T-helper 2 cell treated with Interferon-gamma antibody and Interleukin-4, amounts not matched to agents 5 μg/mL and 100 μg/mL, for 36 hours (primary cell): Measurements from ENCODE around the gene DNAH7.

Experiments
- DNase-seq: peaks from one replicate; pipeline ENCODE4 v3.0.0; 2021; ENCODE audit warnings: low spot score
- H3K27ac Mint-ChIP-seq: one replicate; pipeline ENCODE4 v1.8.0; 2021; ENCODE audit warnings: mild to moderate bottlenecking, mixed read lengths
- H3K27me3 Mint-ChIP-seq: one replicate; pipeline ENCODE4 v1.8.0; 2021; ENCODE audit warnings: low read depth, mixed read lengths
- H3K36me3 Mint-ChIP-seq: one replicate; pipeline ENCODE4 v1.8.0; 2021; ENCODE audit warnings: low read depth, mixed read lengths
- H3K4me1 Mint-ChIP-seq: one replicate; pipeline ENCODE4 v1.8.0; 2021; ENCODE audit warnings: low read depth, mixed read lengths
- H3K4me3 Mint-ChIP-seq: one replicate; pipeline ENCODE4 v1.8.0; 2022; ENCODE audit warnings: mild to moderate bottlenecking, moderate library complexity, mixed read lengths
- H3K9me3 Mint-ChIP-seq: one replicate; pipeline ENCODE4 v1.8.0; 2021; ENCODE audit warnings: mixed read lengths

DNAH7 gene

GRCh38 chr2:196063773-196064172 is 4.9 kb downstream of the DNAH7 start:
- Mint-ChIP-seq H3K27me3 (peaks cover 24% of the 10 kb centered on the region), H3K27ac (no peak overlapping the region), H3K36me3 (no peaks in the 10 kb centered on the region)

DNA sequence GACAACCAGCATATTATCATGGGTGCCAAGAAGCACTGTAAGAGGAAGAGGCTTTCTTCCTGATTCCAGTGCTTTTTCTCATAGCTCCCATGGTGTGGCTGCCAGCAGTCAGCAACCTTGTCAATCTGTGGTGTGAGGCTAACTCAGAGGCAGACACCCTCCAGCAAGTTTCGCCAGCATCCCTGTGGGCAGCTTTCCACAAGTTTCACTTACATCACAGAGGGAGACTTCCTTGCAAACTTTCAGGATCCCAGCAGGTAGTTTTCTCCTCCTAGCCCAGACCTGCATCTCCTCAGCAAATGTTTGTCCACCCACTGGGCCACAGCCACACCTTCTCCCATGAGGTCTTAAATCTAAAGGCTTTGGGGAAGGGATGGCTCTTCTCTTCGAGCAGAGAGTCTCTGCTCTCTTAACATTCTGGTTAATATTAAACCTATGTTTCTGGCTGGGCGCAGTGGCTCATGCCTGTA is 9.1 kb downstream of the DNAH7 start:
- no peak overlapping the region for H3K4me3 Mint-ChIP-seq
- DNase-seq = no peak
- H3K27me3 Mint-ChIP-seq = peaks cover 13% of the 10 kb centered on the region
- H3K4me1 Mint-ChIP-seq = no peaks in the 10 kb centered on the region
- no peaks in the 10 kb centered on the region for H3K36me3 Mint-ChIP-seq
- H3K9me3 Mint-ChIP-seq = no peaks in the 10 kb centered on the region
- no peak overlapping the region for H3K27ac Mint-ChIP-seq

More at GRCh38 chr2:196063773-196064172, 4.9 kb downstream of the DNAH7 start:
- no peak overlapping the region for H3K4me3 Mint-ChIP-seq
- H3K4me1 Mint-ChIP-seq = peaks cover 8% of the 10 kb centered on the region
- H3K9me3 Mint-ChIP-seq = no peaks in the 10 kb centered on the region
- DNase-seq = no peak

- H3K9me3 Mint-ChIP-seq = no peaks in the 10 kb centered on the region
- H3K4me1 Mint-ChIP-seq = no peaks in the 10 kb centered on the region
- H3K4me3 Mint-ChIP-seq = no peak overlapping the region
- peaks cover 5% of the 10 kb centered on the region for H3K27me3 Mint-ChIP-seq
- DNase-seq = no peak
- H3K27ac Mint-ChIP-seq = no peak overlapping the region
- H3K36me3 Mint-ChIP-seq = no peaks in the 10 kb centered on the region
Measured at GRCh38 chr2:196054631-196055030, 14.0 kb downstream of the DNAH7 start.

DNA sequence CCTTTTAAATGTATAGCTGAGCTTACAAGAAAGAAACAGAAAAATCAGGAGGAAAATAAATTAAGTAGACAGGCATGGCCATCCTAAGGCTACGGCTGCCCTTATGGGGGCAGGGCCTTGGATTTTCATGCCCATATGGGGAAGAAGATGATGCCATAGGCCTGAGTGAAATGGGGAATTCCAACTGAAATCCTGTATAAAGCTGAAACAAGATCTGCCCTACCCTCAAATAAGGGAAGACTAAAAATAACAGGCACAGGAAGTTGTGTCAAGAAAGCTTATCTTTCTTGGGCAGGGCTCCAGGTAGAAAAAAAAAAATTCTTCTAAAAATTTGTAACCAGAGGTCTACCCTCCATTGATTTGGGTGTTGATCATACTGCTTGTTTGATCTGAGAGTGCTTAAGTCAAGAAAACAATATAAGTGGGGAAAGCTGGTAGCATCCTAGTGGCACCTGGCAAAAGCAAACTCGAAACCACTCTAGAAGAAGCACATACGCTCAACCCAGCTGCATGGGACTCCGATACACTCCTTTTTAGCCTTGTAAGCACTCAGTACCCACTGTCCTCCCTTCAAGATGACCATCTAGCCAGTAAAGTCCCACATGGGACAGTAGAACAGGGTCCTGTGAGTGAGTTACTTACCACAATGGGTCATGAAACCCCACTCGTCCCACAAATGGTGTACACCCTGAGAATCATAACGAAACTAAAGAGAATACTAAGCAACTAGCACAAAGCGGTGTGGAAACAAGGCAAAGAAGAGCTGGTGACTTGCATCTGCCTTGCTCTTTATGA is 22.3 kb downstream of the DNAH7 start:
- Mint-ChIP-seq H3K27me3 (peaks cover 15% of the 10 kb centered on the region), H3K4me3 (no peak overlapping the region), H3K36me3 (no peaks in the 10 kb centered on the region), H3K9me3 (no peaks in the 10 kb centered on the region), H3K4me1 (peaks cover 3% of the 10 kb centered on the region), H3K27ac (no peak overlapping the region)
- DNase-seq = no peak

DNA sequence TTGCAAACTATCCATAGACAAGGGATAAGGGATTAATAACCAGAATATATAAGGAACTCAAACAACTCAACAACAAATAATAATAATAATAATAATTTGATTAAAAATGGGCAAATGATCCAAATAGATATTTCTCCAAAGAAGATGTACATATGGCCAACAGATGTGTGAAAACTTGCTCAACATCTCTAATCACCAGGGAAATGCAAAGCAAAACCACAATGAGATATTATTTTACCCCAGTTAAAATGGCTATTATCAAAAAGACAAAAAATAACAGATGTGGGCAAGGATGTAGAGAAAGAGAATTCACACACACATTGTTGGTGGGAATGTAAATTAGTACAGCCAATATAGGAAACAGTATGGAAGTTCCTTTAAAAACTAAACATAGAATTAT is 26.9 kb downstream of the DNAH7 start:
- Mint-ChIP-seq H3K36me3 (no peaks in the 10 kb centered on the region), H3K4me3 (no peak overlapping the region), H3K27me3 (peaks cover 9% of the 10 kb centered on the region), H3K9me3 (peaks cover 13% of the 10 kb centered on the region), H3K27ac (no peak overlapping the region), H3K4me1 (peaks cover 3% of the 10 kb centered on the region)
- no peak for DNase-seq

GRCh38 chr2:196040218-196040617 is 28.4 kb downstream of the DNAH7 start:
- peaks cover 7% of the 10 kb centered on the region for H3K27me3 Mint-ChIP-seq

DNA sequence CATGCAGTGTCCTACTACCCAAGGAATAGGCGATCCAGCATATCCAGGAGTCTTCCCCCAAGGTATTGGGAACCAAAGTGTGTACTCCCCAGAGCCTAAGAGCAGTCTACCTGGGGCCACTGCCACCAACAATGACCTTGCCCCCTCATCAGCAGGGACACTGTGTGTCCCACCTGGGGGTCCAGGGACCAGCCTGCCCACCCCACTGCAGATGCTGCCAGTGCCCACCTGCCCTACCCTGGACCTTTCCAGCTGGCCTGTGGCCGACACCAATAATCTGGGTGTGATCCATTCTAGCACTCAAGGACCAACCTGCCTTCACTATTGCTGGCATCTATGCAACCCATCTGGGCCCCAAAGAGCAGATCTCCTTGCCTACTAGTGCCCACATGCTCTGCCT is 32.2 kb downstream of the DNAH7 start:
- Mint-ChIP-seq H3K36me3 (no peaks in the 10 kb centered on the region), H3K27ac (no peak overlapping the region), H3K4me3 (no peak overlapping the region), H3K4me1 (no peaks in the 10 kb centered on the region), H3K9me3 (peaks cover 13% of the 10 kb centered on the region), H3K27me3 (no peaks in the 10 kb centered on the region)
- DNase-seq = no peak

More at GRCh38 chr2:196040218-196040617, 28.4 kb downstream of the DNAH7 start:
- H3K4me3 Mint-ChIP-seq = no peak overlapping the region
- no peak overlapping the region for H3K27ac Mint-ChIP-seq
- peaks cover 13% of the 10 kb centered on the region for H3K9me3 Mint-ChIP-seq
- DNase-seq = no peak
- no peaks in the 10 kb centered on the region for H3K36me3 Mint-ChIP-seq
- H3K4me1 Mint-ChIP-seq = no peaks in the 10 kb centered on the region

DNA sequence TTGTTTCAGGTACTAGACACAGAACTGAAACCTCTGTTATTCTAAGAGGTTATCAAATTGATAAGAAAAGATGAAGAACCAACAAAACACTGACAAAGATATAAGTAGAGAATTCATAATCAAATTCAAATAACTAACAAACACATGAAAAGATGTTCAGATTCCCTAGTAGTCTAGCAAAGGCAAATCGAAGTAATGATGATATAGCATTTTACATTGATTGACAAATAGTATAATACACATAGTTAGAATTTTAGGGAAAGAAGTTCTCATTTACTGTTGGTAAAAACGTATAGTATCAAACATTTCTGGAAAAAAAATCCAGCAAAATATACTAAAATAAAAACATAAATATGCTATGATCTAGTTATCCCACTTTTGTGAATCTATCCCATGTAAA is 50.6 kb downstream of the DNAH7 start:
- H3K4me3 Mint-ChIP-seq = no peak overlapping the region
- H3K4me1 Mint-ChIP-seq = no peaks in the 10 kb centered on the region
- DNase-seq = no peak
- H3K27me3 Mint-ChIP-seq = peaks cover 2% of the 10 kb centered on the region
- no peaks in the 10 kb centered on the region for H3K9me3 Mint-ChIP-seq
- no peaks in the 10 kb centered on the region for H3K36me3 Mint-ChIP-seq
- H3K27ac Mint-ChIP-seq = no peak overlapping the region

- H3K27ac Mint-ChIP-seq = no peak overlapping the region
- no peaks in the 10 kb centered on the region for H3K4me1 Mint-ChIP-seq
- H3K9me3 Mint-ChIP-seq = no peaks in the 10 kb centered on the region
- no peak overlapping the region for H3K4me3 Mint-ChIP-seq
- DNase-seq = no peak
- H3K27me3 Mint-ChIP-seq = peaks cover 2% of the 10 kb centered on the region
- H3K36me3 Mint-ChIP-seq = no peaks in the 10 kb centered on the region
Measured at GRCh38 chr2:196012314-196012713, 56.3 kb downstream of the DNAH7 start.

DNA sequence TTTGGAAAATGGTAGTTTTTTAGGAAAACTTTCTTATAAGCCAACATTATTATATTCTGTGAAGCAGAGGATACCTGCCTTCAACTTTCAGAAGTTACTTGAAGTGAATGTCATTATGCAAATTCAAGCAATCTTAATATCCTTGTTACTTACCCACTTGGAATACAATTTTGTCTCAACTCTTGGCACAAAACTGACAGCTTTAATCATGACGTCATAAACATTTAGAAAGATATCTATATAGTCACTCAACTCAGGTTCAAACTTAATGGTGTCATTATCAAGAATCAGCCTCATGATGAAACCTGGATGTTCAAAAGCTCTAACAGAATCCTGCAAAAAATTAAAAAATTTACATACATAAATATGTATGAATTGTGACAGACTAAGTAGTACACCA is 68.1 kb downstream of the DNAH7 start:
- no peaks in the 10 kb centered on the region for H3K27me3 Mint-ChIP-seq
- H3K4me3 Mint-ChIP-seq = no peak overlapping the region
- H3K4me1 Mint-ChIP-seq = peaks cover 1% of the 10 kb centered on the region
- H3K36me3 Mint-ChIP-seq = no peaks in the 10 kb centered on the region
- DNase-seq = no peak
- H3K27ac Mint-ChIP-seq = no peak overlapping the region
- no peaks in the 10 kb centered on the region for H3K9me3 Mint-ChIP-seq

GRCh38 chr2:195998070-195998469 is 70.6 kb downstream of the DNAH7 start:
- no peak overlapping the region for H3K27ac Mint-ChIP-seq
- H3K9me3 Mint-ChIP-seq = no peaks in the 10 kb centered on the region
- H3K4me1 Mint-ChIP-seq = peaks cover 1% of the 10 kb centered on the region
- no peaks in the 10 kb centered on the region for H3K27me3 Mint-ChIP-seq
- no peaks in the 10 kb centered on the region for H3K36me3 Mint-ChIP-seq
- H3K4me3 Mint-ChIP-seq = no peak overlapping the region
- no peak for DNase-seq

DNA sequence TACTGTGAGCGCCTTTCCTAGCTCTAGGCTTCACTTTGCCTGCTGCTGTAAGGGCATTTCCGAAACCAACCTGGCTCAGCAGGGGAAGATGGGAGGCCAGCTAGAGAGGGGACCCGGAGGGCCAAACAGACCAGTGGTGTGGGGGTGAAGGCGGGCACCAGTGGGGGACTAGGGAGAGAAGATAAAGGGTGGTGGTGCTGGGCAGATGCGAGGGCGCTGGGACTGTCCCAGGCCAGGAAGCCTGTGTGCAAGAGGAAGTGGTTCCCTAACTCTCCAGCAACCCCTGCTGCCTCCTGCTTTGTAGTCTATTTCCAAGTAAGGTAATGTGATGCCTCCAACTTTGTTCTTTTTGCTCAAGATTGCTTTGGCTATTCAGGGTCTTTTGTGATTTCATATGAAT is 73.1 kb downstream of the DNAH7 start:
- Mint-ChIP-seq H3K4me1 (peaks cover 1% of the 10 kb centered on the region), H3K27me3 (no peaks in the 10 kb centered on the region), H3K4me3 (no peak overlapping the region), H3K36me3 (no peaks in the 10 kb centered on the region), H3K9me3 (no peaks in the 10 kb centered on the region), H3K27ac (no peak overlapping the region)
- DNase-seq = no peak

DNA sequence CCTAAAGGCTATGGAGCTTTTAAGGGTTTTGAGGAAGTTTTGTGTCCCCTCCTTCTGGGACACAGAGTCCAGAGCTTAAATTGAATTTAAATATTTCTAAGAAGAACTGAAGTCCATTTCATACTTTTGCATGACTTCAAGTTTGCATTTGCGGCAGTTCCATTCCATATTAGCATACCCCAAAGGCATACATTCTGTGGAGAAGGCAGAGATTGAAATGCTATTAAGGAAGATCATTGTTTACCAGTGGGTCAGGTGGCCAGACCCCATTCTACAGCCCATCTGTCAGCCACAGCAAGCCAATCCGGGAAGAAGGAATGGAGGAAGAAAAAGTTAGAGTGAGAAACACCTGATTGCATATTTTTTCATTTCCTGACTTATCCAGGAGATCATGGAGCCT is 75.0 kb downstream of the DNAH7 start:
- H3K27ac Mint-ChIP-seq = no peak overlapping the region
- no peaks in the 10 kb centered on the region for H3K9me3 Mint-ChIP-seq
- no peak for DNase-seq
- H3K27me3 Mint-ChIP-seq = no peaks in the 10 kb centered on the region
- no peaks in the 10 kb centered on the region for H3K36me3 Mint-ChIP-seq
- H3K4me1 Mint-ChIP-seq = peaks cover 1% of the 10 kb centered on the region
- no peak overlapping the region for H3K4me3 Mint-ChIP-seq

- Mint-ChIP-seq H3K27ac (no peak overlapping the region), H3K9me3 (no peaks in the 10 kb centered on the region), H3K4me1 (no peaks in the 10 kb centered on the region), H3K4me3 (no peak overlapping the region), H3K36me3 (no peaks in the 10 kb centered on the region), H3K27me3 (no peaks in the 10 kb centered on the region)
- DNase-seq = no peak
Measured at GRCh38 chr2:195985741-195986140, 82.9 kb downstream of the DNAH7 start.
